Left renal cortex interstitium (tissue), 4 donors: ENCODE results near the gene DNER. TPM values are rescaled to one million over a fixed set of nuclear protein-coding genes. Genes with fewer than 3 reads are reported as not detected.
"Not testable (repeated sequence)": the region's sequence is repeated elsewhere in the genome, so short reads cannot be mapped to it uniquely, and the experiment has no call there.

ENCODE experiments used
- DNase-seq, 4 donors: peaks; one replicate each; pipeline ENCODE4 v3.0.0-alpha.2; 2013; ENCODE audit warnings: low read depth in 4 of 4, low spot score in 2 of 4, missing footprints in 1 of 4
- polyA plus RNA-seq, 4 donors: library from polyadenylated mRNA; unstranded; fragments of 120-200 nt; gene quantifications; one replicate each; pipeline ENCODE4 v1.2.1, GENCODE V29; 2013; ENCODE audit not compliant: insufficient read length in 4 of 4

The DNER gene, protein sequence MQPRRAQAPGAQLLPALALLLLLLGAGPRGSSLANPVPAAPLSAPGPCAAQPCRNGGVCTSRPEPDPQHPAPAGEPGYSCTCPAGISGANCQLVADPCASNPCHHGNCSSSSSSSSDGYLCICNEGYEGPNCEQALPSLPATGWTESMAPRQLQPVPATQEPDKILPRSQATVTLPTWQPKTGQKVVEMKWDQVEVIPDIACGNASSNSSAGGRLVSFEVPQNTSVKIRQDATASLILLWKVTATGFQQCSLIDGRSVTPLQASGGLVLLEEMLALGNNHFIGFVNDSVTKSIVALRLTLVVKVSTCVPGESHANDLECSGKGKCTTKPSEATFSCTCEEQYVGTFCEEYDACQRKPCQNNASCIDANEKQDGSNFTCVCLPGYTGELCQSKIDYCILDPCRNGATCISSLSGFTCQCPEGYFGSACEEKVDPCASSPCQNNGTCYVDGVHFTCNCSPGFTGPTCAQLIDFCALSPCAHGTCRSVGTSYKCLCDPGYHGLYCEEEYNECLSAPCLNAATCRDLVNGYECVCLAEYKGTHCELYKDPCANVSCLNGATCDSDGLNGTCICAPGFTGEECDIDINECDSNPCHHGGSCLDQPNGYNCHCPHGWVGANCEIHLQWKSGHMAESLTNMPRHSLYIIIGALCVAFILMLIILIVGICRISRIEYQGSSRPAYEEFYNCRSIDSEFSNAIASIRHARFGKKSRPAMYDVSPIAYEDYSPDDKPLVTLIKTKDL
- polyA plus RNA-seq = 10 to 100 TPM; 53.4 to 68.4 (median 62.5) TPM

- no peak for DNase-seq
These were observed at the start of gene DNER for GRCh38 chr2:229714080-229714735. TSS of gene DNER (minus strand) at chr2:229714555. CDS start at chr2:229714423, 132 bp downstream.

- no peak for DNase-seq
These were observed 47.3 kb upstream of the DNER start for GRCh38 chr2:229761663-229762062.

DNA sequence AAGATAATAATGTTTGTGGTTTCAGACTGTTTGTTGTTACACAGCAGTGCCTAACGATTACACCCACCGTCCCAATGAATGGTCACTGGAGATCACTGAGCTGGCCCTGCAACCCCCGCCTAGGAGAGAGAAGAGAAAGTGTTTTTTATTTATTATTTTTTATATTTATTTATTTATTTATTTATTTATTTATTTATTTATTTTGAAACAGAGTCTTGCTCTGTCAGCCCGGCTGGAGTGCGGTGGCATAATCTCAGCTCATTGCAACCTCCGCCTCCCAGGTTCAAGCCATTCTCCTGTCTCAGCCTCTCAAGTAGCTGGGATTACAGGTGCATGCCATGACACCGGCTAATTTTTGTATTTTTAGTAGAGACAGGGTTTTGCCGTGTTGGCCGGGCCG, 43.1 kb upstream of the DNER start:
- DNase-seq = not testable (repeated sequence)

DNA sequence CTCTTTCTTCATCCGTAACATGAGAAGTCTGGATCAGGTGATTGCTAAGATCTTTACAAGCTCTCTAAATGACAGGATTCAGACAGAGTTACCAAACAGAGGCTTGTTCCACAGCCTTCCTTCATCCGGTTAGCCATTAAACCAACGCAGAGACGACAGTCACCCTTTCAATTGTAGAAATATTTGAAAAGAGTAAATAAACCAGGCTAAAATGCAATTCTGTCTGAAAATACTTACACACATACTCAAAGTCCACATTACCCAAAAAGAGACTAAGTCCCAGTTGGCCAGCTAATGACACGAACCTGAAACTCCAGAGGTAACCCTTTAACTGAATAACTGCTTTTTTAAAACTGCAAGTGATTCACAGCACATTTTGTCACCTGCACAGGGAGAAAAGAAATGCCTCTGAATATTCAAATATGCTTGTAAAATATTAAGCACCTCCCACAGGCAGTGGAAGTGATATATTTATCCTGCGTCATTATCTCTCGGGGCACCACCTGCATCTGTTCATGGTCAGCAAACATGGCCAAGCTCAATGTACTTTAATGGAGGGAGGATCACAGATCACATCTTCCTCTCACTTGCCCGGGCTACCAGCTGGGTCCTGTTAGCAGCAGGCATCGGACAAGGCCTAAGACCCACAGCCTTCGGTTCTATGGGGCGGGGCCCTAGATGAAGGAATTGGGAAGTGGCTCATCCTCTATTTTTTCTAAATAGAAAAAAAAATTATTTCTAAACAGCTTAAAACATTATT, 38.8 kb upstream of the DNER start:
- no peak for DNase-seq

DNA sequence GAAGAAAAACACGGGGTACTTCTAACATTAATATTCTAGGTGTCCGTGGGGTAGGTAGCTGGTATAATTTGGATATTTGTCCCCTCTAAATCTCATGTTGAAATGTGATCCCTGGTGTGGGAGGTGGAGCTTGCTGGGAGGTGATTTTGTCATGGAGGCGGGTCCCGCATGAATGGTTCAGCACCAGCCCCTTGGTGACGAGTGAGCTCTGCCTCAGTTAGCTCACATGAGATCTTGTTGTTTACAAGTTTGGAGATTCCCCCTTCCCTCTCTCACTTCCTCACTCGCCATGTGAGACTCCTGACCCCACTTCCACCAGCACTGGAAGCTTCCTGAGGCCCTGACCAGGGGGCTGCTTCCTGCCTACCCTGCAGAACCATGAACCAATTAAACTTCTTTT, 35.4 kb upstream of the DNER start:
- DNase-seq = no peak

DNA sequence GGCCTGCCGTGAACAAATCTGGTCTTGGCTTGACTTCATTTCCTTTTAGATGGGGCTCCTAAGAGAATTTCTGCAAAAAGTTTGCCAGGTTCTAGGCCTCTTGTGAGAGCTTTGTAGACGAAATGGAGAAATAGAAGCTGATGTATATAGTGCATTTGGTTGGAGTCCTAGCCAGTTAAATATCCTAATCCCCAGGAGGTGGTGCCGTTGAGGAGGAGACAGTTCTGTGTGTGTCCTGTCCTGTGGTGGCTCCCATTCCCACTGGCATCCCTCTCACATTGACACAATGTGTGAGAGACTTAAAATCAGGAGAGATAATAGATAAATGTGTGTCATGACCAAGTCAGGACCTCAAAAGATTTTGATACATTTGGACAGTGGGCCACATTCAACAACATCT, 34.6 kb upstream of the DNER start:
- no peak for DNase-seq

DNA sequence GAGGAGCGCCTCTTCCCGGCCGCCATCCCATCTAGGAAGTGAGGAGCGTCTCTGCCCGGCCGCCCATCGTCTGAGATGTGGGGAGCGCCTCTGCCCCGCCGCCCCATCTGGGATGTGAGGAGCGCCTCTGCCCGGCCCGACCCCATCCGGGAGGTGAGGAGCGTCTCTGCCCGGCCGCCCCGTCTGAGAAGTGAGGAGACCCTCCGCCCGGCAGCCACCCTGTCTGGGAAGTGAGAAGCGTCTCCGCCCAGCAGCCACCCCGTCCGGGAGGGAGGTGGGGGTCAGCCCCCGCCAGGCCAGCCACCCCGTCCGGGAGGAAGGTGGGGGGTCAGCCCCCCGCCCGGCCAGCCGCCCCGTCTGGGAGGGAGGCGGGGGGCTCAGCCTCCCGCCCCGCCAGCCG, 28.3 kb upstream of the DNER start:
- DNase-seq = not testable (repeated sequence)

GRCh38 chr2:229740279-229740678, 25.9 kb upstream of the DNER start:
- DNase-seq = no peak

DNA sequence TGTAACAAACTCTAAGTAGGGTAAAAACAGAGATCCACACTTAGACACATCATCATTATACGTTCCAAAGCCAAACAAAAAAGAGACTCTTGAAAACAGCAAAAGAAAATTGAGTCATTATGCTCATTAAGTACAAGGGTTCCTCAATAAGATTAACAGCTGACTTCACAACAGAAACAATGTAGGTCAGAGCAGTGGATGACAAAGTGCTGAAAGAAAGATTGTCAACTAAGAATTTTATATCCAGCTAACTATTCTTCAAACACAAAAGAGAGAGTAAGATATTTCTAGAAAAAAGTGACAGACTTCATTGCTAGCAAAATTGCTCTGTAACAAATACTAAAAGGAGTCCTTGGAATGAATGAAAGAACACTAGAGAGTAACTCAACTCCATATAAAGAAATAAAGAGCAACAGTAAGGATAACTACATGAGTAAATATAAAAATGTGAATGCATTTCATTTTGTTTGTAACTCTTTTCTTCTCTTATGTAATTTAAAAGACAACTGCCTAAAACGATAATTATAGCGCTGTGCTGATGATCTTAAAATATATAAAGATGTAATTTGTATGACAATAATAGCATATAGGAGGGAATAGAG, 23.8 kb upstream of the DNER start:
- DNase-seq = no peak

DNA sequence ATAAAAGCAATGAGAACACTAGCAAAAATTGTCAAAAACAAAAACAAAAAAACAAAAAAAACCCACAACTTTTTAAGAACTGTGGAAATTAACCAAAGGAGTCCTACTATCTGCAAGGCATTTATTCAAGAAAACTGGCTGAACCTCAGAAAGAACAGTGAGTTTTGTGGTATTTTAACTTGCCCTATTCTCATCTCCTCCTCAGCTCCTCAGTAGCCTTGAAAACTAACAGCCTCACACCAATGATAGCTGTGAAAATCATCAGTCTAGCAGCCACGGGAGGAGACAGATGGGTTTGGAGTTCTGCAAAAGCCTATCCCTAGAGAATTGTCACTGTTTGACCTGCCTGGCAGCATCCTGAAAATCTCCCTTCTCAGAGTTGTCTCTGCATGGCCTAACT, 20.1 kb upstream of the DNER start:
- no peak for DNase-seq

DNA sequence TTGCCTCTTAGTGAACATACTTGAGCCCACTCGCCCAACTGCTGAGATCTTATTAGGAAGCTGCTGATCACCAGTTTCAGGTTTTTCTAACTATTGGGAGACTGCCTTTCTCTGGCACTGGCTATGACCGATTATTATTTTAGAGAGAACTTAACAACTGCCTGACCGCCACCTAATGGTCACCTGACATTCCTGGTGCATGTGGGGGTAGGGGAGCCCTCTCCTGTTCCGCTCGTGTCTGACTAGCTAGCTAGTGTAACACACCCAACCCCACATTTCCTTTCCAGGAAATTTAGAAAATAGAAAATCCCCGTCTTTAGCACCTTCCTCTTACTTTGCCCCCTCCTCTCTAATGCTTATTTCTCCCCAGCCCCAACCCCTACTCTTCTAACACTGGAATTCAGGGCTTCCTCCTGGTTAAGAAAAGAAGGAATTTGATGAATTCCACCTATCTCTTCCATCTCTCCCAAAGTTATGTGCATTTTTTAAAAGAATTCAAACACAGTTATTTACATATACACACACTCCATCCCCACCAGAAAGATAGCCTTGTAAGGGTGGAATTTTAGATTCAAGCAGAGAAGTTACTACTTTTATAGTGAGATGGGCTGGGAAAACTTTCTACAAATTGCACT, 19.4 kb upstream of the DNER start:
- DNase-seq = no peak

- DNase-seq = no peak
These were observed 18.5 kb upstream of the DNER start for GRCh38 chr2:229732897-229733296.

- DNase-seq = no peak
These were observed 17.6 kb upstream of the DNER start for GRCh38 chr2:229731916-229732315.

GRCh38 chr2:229731363-229731762, 17.0 kb upstream of the DNER start:
- DNase-seq = no peak

DNA sequence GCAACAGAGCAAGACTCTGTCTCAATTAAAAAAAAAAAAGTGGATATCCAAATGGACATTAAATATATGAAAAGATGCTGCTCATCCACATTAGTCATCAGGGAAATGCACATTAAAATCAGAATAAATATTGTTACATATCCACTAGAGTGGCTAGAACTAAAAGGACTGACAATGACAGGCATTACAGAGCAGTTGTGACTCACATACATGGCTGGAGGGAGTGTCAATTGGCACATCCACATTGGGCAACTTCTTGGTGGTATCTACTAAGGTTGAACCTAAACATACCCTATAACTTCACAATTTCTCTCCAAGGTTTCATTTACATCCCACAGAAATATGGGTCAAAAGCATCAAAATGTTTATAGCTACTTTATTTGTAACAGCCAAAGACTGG, 14.0 kb upstream of the DNER start:
- no peak for DNase-seq

- no peak for DNase-seq
These were observed 12.3 kb upstream of the DNER start for GRCh38 chr2:229726643-229727042.

- DNase-seq = no peak
These were observed 11.6 kb upstream of the DNER start for GRCh38 chr2:229725716-229726574.

- not testable (repeated sequence) for DNase-seq
These were observed 8.8 kb upstream of the DNER start for GRCh38 chr2:229723192-229723591.
